ENCODE results near the gene TAS2R60. TPM values are rescaled to one million over a fixed set of nuclear protein-coding genes. Genes with fewer than 3 reads are reported as not detected.
"Not testable (repeated sequence)": the region's sequence is repeated elsewhere in the genome, so short reads cannot be mapped to it uniquely, and the experiment has no call there.

Gene TAS2R60
- polyA plus RNA-seq, 1 of the 3 experiments (the other 2 are of a cell fraction) = not detected

- no peak for TF ChIP-seq MEF2A (IDR thresholded peaks at IDR 0.05; ENCODE audit: borderline replicate concordance, low read depth)
- TF ChIP-seq TCF12 (IDR thresholded peaks at IDR 0.05) = no peak
- no peak for TF ChIP-seq SMC3 (IDR thresholded peaks at IDR 0.05; ENCODE audit: low read depth, low read length)
- no peak for TF ChIP-seq TEAD4 (IDR thresholded peaks at IDR 0.05; ENCODE audit: borderline replicate concordance, insufficient read depth)
Measured at GRCh38 chr7:143399642-143400041, 43.6 kb upstream of the TAS2R60 start (continued).

DNA sequence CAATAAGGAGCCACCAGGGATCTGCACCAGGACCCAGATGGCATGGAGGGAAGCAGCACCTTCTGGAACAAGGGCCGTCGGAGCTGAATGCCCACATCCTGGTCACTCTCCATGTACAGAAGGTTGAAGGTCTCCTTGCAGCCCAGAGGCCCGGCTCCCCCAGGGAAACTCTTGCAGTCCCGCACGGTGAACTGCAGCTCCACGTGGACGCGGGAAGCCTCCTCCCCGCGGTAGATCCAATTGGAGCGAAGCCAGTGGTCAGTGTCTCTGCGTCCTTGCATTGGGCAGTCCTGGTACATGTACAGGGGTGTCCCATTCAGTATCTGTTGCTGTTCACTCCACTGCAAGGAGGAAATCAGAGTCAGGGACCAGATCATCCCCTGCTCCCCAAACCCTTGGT, 42.0 kb upstream of the TAS2R60 start:
- DNase-seq = no peak
- no peak overlapping the region for H3K9ac ChIP-seq
- no peaks in the 10 kb centered on the region for H3K9me2 ChIP-seq
- H3K9me3 ChIP-seq = no peaks in the 10 kb centered on the region
- H3K4me2 ChIP-seq = no peak overlapping the region
- peaks cover 0 to 4% of the 10 kb centered on the region in 2 experiments; a peak in 1 of 4 replicates for H3K4me1 ChIP-seq (ENCODE audit: control insufficient read depth in 1 of 2, insufficient read depth in 2 of 2, low read depth in 1 of 2, low read length in 1 of 2)
- H3K27ac ChIP-seq (ENCODE audit: low read depth in 2 of 2, low read length in 1 of 2) = no peak overlapping the region
- CTCF ChIA-PET = interaction anchor here (0.8 to 1.9 kb wide), 2 partner anchors 19 to 21 kb away, joined by 3 to 7 read pairs; no protein-coding TSS in a partner anchor
- TF ChIP-seq, protein P1, sequence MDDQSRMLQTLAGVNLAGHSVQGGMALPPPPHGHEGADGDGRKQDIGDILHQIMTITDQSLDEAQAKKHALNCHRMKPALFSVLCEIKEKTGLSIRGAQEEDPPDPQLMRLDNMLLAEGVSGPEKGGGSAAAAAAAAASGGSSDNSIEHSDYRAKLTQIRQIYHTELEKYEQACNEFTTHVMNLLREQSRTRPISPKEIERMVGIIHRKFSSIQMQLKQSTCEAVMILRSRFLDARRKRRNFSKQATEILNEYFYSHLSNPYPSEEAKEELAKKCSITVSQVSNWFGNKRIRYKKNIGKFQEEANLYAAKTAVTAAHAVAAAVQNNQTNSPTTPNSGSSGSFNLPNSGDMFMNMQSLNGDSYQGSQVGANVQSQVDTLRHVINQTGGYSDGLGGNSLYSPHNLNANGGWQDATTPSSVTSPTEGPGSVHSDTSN (IDR thresholded peaks at IDR 0.05) = no peak
- TF ChIP-seq TCF12 (IDR thresholded peaks at IDR 0.05) = no peak
- no peak overlapping the region for H2AFZ ChIP-seq (ENCODE audit: low read depth)
- no peaks in the 10 kb centered on the region for H3K27me3 ChIP-seq (ENCODE audit: insufficient read depth)
- no peaks in the 10 kb centered on the region for H3K79me2 ChIP-seq (ENCODE audit: insufficient read depth)
- no peak overlapping the region for H3K4me3 ChIP-seq (ENCODE audit: low read depth in 2 of 2, low read length in 1 of 2)
- H4K20me1 ChIP-seq (ENCODE audit: insufficient read depth) = no peaks in the 10 kb centered on the region
- peaks cover 2% of the 10 kb centered on the region for H3F3A ChIP-seq (replicated peaks; ENCODE audit: insufficient read depth)
- H3K36me3 ChIP-seq (replicated peaks in 1 of 2; ENCODE audit: control insufficient read depth in 1 of 2, insufficient read depth in 2 of 2, low read length in 1 of 2) = no peaks in the 10 kb centered on the region
- POLR2A ChIA-PET = no interaction called here
- 70% methylated on average over 11 of the region's 12 CpGs for WGBS (ENCODE audit: low lambda C conversion rate)

DNA sequence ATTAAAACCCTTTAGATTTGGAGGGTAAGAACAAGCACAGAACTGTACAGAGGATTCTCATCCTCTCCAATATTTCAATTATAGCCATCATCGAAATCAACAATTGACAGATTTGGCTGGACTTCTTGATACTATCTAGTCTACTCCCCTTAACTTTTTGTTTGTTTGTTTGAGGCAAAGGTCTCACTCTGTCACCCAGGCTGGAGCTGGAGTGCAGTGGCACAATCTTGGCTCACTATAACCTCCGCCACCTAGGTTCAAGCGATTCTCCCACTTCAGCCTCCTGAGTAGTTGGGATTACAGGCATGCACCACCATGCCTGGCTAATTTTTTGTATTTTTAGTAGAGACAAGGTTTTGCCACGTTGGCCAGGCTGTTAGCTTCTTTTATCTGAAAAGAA, 41.0 kb upstream of the TAS2R60 start:
- H3K36me3 ChIP-seq (replicated peaks in 1 of 2; ENCODE audit: control insufficient read depth in 1 of 2, insufficient read depth in 2 of 2, low read length in 1 of 2); POLR2A ChIA-PET; H3K27me3 ChIP-seq (ENCODE audit: insufficient read depth); H3K9me2 ChIP-seq; H3K4me1 ChIP-seq (ENCODE audit: control insufficient read depth in 1 of 2, insufficient read depth in 2 of 2, low read depth in 1 of 2, low read length in 1 of 2); H3K9ac ChIP-seq; H3F3A ChIP-seq (replicated peaks; ENCODE audit: insufficient read depth); H2AFZ ChIP-seq (ENCODE audit: low read depth); H3K79me2 ChIP-seq (ENCODE audit: insufficient read depth); H3K4me2 ChIP-seq; H3K27ac ChIP-seq (ENCODE audit: low read depth in 2 of 2, low read length in 1 of 2); H4K20me1 ChIP-seq (ENCODE audit: insufficient read depth); H3K9me3 ChIP-seq; DNase-seq; H3K4me3 ChIP-seq (ENCODE audit: low read depth in 2 of 2, low read length in 1 of 2): not testable (repeated sequence)
- WGBS (ENCODE audit: low lambda C conversion rate) = 56% methylated on average over 4 of the region's 4 CpGs
- CTCF ChIA-PET = interaction anchor here (0.8 to 8.8 kb wide), 6 partner anchors 8 to 162 kb away, joined by 3 to 68 read pairs (median 5); no protein-coding TSS in a partner anchor

DNA sequence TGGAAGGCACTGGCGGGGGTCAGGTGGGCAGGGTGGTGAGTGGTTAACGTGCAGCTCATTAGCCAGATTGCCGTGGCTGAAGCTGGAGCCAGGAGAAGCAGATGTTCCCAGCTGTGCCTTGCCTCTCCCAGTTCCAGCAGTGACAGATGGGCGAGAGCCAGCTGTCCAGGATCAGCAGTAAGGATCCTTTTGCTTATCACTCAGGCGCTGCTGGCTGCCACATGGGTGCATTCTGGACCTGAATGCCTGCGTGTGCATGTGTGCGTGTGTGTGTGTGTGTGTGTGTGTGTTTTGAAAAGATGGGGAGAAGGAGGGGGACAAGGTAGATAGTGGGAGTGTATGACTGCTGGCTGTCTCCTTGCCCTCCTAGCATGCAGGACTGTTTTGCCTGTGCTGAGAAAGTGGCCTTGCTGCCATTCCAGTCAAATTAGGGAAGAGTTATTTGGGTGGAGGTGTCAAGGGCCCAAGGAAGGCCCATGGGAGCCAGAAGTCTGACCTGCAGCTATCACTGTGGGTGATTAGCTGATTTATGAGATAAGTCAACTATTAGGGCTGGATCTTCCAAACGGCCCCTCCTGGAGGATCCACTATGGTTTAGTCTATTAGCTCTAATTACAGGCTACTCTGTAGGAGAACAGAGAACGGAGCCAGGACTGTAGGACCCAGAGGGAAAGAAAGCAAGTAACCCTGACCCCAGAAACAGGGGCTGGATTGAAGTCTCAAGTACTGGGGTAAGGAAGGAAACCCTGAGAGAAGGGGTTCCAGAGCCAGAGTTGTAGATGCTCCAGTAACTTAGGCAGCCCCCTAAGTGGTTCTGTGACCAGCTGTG, 37.9 kb upstream of the TAS2R60 start:
- peak; percentile 74 for DNase-seq
- 46% methylated on average over 9 of the region's 9 CpGs for WGBS (ENCODE audit: low lambda C conversion rate)
- POLR2A ChIA-PET = interaction anchor here (0.7 to 0.9 kb wide), 2 partner anchors 11 to 13 kb away, joined by 3 to 4 read pairs; no protein-coding TSS in a partner anchor
- no peaks in the 10 kb centered on the region for H3F3A ChIP-seq (replicated peaks; ENCODE audit: insufficient read depth)
- no peak overlapping the region for H3K9ac ChIP-seq
- no peak overlapping the region for H2AFZ ChIP-seq (ENCODE audit: low read depth)
- CTCF ChIA-PET = interaction anchor here (0.8 to 8.8 kb wide), 9 partner anchors 9 to 190 kb away, joined by 3 to 68 read pairs (median 4); no protein-coding TSS in a partner anchor
- H3K4me3 ChIP-seq (ENCODE audit: low read depth in 2 of 2, low read length in 1 of 2) = no peak overlapping the region
- peaks cover 4 to 19% of the 10 kb centered on the region in 2 experiments; a peak in 3 of 4 replicates for H3K4me1 ChIP-seq (ENCODE audit: control insufficient read depth in 1 of 2, insufficient read depth in 2 of 2, low read depth in 1 of 2, low read length in 1 of 2)
- no peak overlapping the region for H3K27ac ChIP-seq (ENCODE audit: low read depth in 2 of 2, low read length in 1 of 2)
- H3K9me2 ChIP-seq = no peaks in the 10 kb centered on the region
- H3K79me2 ChIP-seq (ENCODE audit: insufficient read depth) = no peaks in the 10 kb centered on the region
- H4K20me1 ChIP-seq (ENCODE audit: insufficient read depth) = no peaks in the 10 kb centered on the region
- H3K4me2 ChIP-seq = no peak overlapping the region
- no peaks in the 10 kb centered on the region for H3K9me3 ChIP-seq
- H3K36me3 ChIP-seq (replicated peaks in 1 of 2; ENCODE audit: control insufficient read depth in 1 of 2, insufficient read depth in 2 of 2, low read length in 1 of 2) = no peaks in the 10 kb centered on the region
- H3K27me3 ChIP-seq (ENCODE audit: insufficient read depth) = no peaks in the 10 kb centered on the region
- TF ChIP-seq MAX (IDR thresholded peaks at IDR 0.05; ENCODE audit: low read depth) (no peak), TEAD4 (IDR thresholded peaks at IDR 0.05; ENCODE audit: borderline replicate concordance, insufficient read depth) (no peak), GATA2 (CRISPR knock-in tag; IDR thresholded peaks at IDR 0.05) (peak; percentile 46; the same call in 1 of the 2 replicates), MXI1 (IDR thresholded peaks at IDR 0.05; ENCODE audit: low read depth, low read length) (peak; percentile 57; the same call in 1 of the 2 replicates), NRF1 (IDR thresholded peaks at IDR 0.05; ENCODE audit: low read depth, low read length) (no peak), MEF2A (IDR thresholded peaks at IDR 0.05; ENCODE audit: borderline replicate concordance, low read depth) (no peak), FOSL2 (IDR thresholded peaks at IDR 0.05; ENCODE audit: borderline replicate concordance, low read depth) (no peak), POLR2AphosphoS5 (IDR thresholded peaks at IDR 0.05; ENCODE audit: low read depth, low read length) (no peak), CHD2 (IDR thresholded peaks at IDR 0.05; ENCODE audit: low read length, partially characterized antibody) (peak; percentile 32), SMC3 (IDR thresholded peaks at IDR 0.05; ENCODE audit: low read depth, low read length) (no peak), CTCF (IDR thresholded peaks at IDR 0.05) (no peak)
- TF ChIP-seq, protein P2, sequence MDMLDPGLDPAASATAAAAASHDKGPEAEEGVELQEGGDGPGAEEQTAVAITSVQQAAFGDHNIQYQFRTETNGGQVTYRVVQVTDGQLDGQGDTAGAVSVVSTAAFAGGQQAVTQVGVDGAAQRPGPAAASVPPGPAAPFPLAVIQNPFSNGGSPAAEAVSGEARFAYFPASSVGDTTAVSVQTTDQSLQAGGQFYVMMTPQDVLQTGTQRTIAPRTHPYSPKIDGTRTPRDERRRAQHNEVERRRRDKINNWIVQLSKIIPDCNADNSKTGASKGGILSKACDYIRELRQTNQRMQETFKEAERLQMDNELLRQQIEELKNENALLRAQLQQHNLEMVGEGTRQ (IDR thresholded peaks at IDR 0.05; ENCODE audit: borderline replicate concordance, low read depth, low read length) = no peak
